WTC11 (cell line): ENCODE data around the gene AMY2B.
"Not testable (repeated sequence)": the region's sequence is repeated elsewhere in the genome, so short reads cannot be mapped to it uniquely, and the experiment has no call there.

Experiments
- CREB1 ChIP-seq: sonication (generic); formaldehyde crosslinking; IDR thresholded peaks from 2 replicates; pipeline ENCODE4 v1.8.0; 2023; ENCODE audit warnings: mild to moderate bottlenecking, missing genetic modification reagents
- CTCF ChIP-seq: fragments of 200-600 bp; IDR thresholded peaks from 2 replicates; pipeline ENCODE4 v1.8.0; 2022; ENCODE audit warnings: antibody characterized with exemption
- E2F4 ChIP-seq: sonication (generic); formaldehyde crosslinking; IDR thresholded peaks from 2 replicates; pipeline ENCODE4 v1.8.1; 2022; ENCODE audit warnings: low read depth, mild to moderate bottlenecking, moderate library complexity, missing genetic modification reagents, borderline replicate concordance
- SMAD3 ChIP-seq: sonication (generic); formaldehyde crosslinking; IDR thresholded peaks from 2 replicates; pipeline ENCODE4 v1.8.0; 2022; ENCODE audit warnings: missing genetic modification reagents, mild to moderate bottlenecking, borderline replicate concordance
- STAT6 ChIP-seq: sonication (generic); formaldehyde crosslinking; conservative IDR thresholded peaks from 2 replicates; pipeline ENCODE4 v1.8.1; 2023; ENCODE audit warnings: mild to moderate bottlenecking, low read depth, missing genetic modification reagents, moderate library complexity
- USF1 ChIP-seq: sonication (generic); formaldehyde crosslinking; IDR thresholded peaks from 2 replicates; pipeline ENCODE4 v1.8.0; 2022; ENCODE audit warnings: mild to moderate bottlenecking, missing genetic modification reagents
- ZNF512 ChIP-seq: sonication (generic); formaldehyde crosslinking; IDR thresholded peaks from 2 replicates; pipeline ENCODE4 v1.8.1; 2022; ENCODE audit warnings: missing genetic modification reagents, borderline replicate concordance

- not testable (repeated sequence) for TF ChIP-seq CREB1 (CRISPR knock-in tag); CTCF; ZNF512; SMAD3; USF1 (CRISPR knock-in tag); E2F4; STAT6 (CRISPR knock-in tag)
Measured at GRCh38 chr1:103576784-103577183, 5.4 kb downstream of the AMY2B start.
